CD4-positive, alpha-beta T cell treated with Interleukin-12 subunit alpha and Interleukin-12 subunit beta, for 1 hour (primary cell): Measurements from ENCODE around the gene CYB5D1.
A peak's percentile ranks its signal among the peaks of the same experiment; 100 is the strongest.
"Not testable (repeated sequence)": the region's sequence is repeated elsewhere in the genome, so short reads cannot be mapped to it uniquely, and the experiment has no call there.

ENCODE experiments used
- DNase-seq: peaks from one replicate; pipeline ENCODE4 v3.0.0-alpha.2; 2020

CYB5D1 gene, protein sequence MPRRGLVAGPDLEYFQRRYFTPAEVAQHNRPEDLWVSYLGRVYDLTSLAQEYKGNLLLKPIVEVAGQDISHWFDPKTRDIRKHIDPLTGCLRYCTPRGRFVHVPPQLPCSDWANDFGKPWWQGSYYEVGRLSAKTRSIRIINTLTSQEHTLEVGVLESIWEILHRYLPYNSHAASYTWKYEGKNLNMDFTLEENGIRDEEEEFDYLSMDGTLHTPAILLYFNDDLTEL

GRCh38 chr17:7857713-7858521 is at the start of gene CYB5D1:
Gene CYB5D1 (plus strand): TSS chr17:7858003. CDS start chr17:7858135, 132 bp downstream.
- peak; percentile 94 for DNase-seq

DNA sequence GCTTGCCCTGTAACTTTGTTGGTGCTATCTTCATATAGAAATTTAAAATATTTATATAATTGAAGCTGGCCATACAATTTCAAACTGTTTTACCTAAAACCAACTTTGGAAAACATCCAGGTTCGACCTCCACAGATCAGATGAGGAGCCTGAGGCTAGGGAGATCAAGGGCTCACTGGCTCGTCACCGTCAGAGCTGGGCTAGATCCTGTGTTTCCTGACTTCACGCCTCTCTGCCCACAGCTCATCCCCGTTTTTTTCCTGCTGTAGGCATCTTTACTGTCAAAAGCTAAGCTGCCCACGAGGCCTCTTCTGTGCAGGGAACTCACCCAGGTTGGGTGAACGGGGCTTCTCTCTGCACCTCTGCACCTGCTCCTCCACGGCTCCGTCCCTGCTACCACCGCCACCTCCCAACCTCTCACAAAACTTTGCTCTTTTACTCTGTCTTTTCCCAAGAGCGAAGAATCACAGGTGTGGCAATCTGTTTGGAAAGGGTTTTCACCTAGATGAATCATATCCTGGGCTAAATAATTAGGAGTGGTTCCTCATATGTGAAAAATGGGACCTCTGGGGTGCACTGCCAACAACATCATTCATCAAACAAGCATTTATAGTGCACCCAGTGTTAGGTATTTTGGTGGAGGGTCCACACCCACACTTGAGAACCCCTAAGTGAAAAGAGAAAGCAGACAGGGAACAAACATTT is 48.6 kb upstream of the CYB5D1 start:
- DNase-seq, result no peak

GRCh38 chr17:7809791-7810343 is 47.9 kb upstream of the CYB5D1 start:
- DNase-seq, result not testable (repeated sequence)

DNA sequence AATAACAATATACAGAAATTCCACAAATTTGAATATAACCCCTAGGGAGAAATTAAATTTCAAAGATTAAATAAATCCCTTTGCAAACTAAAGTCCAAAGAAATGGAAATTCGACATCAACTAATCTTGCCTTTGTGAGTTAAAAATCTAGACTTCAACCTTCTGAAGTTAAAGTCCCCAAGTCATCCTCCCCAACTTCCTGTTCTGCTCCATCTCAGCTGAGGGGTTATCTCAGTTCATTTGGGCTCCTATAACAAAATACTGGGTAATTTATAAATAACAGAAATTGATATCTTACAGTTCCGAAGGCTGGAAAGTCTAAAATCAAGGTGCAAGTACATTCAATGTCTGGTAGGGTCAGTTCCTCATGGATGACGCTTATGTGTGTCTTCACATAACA is 46.6 kb upstream of the CYB5D1 start:
- no peak for DNase-seq

GRCh38 chr17:7814969-7815368 is 42.8 kb upstream of the CYB5D1 start:
- DNase-seq, result no peak

DNA sequence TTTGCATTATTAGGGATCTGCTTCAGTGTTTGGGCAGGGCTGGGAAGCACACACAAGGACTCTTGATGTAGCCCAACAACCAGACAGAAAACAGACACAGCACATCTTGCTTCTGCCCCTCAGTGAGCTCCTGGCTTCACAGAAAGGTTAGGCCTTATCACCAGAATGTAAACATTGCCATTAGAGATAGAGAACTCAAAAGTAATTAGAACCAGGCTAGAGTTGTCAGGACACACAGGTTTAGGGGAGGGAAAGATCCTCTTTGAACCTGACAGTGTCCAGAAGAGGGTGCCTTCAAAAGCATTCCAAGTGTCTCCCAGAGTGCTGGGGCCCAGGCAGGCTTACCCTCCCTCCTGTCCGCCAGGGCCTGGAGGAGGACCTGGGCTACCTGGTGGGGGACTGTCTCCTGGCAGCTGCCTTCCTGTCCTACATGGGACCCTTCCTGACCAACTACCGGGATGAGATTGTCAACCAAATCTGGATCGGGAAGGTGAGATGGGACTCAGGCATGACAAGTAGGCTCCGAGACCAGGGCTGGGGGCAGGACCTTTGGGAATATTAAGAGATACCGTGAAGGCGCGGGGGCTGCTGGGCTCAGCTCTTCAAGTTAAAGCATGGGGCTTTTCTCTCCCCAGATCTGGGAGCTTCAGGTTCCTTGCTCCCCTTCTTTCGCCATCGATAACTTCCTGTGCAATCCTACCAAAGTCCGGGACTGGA is 40.7 kb upstream of the CYB5D1 start:
- no peak for DNase-seq

GRCh38 chr17:7817643-7817964 is 40.2 kb upstream of the CYB5D1 start:
- no peak for DNase-seq

GRCh38 chr17:7818026-7818425 is 39.8 kb upstream of the CYB5D1 start:
- DNase-seq, result no peak

DNA sequence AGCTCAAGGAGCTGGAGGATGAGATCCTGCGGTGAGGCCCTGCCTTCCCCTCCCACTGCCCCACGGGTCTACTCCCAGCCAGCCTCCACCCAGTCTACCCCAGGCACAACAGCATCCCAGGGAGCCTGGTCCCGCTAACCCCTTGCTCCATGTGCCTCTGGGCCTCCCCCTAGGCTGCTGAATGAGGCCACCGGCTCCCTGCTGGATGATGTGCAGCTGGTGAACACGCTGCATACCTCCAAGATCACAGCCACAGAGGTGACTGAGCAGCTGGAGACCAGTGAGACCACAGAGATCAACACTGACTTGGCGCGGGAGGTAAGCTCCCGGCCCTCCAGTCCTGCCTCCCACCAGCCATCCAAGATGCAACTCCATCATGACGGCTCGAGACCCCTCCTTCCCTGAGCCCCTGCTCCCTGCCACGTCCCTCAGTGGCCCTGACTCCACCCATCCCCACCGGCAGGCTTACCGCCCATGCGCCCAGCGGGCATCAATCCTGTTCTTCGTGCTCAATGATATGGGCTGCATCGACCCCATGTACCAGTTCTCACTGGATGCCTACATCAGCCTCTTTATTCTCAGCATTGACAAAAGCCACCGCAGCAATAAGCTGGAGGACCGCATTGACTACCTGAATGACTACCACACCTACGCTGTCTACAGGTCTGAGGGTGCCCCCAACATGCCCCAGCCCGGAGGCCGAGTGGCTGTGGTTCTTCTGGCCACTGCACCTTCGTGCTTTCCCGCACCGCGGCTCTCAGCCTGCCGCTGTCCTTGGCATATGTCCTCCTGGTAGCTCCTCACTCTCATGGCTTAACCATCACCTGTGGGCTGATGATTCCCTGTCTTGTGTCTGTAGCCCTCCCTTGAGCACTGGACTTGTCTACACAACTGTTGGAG is 38.8 kb upstream of the CYB5D1 start:
- DNase-seq, result no peak

DNA sequence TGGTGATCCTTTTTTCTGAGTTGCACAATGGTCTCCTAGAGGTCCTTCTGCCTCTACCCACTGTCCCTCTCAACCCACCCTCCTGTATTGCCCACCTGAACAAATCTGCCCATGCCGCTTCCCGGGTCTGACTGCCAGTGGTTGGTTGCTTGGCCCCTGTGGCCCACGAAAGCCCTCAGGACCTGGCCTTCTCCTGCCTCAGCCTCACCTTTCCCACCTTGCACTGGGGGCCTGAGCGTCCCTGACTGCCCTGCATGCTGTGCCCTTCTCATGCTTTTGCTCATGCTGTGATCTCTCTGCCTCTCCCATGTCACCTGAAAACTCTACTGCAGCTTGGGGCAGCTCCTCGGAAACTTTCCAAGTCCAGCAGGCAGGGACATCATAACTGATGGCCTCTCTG is 37.6 kb upstream of the CYB5D1 start:
- no peak for DNase-seq

DNA sequence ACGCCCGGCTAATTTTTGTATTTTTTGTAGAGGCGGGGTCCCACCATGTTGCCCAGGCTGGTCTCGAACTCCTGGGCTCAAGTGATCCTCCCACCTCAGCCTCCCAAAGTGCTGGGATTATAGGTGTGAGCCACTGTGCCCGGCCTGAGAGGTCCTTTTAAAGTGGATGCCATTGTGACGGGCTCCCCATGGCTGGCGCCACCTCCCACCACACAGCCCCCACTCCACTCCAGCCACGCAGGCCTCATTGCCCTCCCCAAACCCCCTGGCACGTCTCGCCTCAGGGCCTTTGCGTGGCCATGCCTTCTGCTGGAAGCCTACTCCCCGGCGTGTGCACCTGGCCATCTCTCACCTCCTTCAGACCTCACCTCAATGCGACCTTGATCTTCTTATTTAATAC is 35.7 kb upstream of the CYB5D1 start:
- DNase-seq, result no peak

DNA sequence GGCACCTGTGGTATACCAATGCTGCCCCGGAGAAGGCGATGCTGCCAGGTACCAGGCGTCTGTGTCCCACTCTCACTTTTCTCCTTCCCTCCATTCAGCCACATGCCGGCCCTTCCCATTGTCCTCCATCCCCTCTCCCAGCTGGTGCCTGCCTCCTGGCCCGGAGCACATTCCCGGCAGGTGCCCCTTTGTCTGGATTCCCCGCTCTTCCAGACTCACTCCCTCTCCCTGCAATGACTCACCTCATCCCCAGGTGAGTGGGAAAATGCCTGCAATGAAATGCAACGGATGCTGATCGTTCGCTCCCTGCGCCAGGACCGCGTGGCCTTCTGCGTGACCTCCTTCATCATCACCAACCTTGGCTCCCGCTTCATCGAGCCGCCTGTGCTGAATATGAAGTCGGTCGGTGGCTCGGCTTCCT is 34.2 kb upstream of the CYB5D1 start:
- DNase-seq, result no peak

GRCh38 chr17:7824021-7824924 is 33.5 kb upstream of the CYB5D1 start:
- DNase-seq, result no peak

DNA sequence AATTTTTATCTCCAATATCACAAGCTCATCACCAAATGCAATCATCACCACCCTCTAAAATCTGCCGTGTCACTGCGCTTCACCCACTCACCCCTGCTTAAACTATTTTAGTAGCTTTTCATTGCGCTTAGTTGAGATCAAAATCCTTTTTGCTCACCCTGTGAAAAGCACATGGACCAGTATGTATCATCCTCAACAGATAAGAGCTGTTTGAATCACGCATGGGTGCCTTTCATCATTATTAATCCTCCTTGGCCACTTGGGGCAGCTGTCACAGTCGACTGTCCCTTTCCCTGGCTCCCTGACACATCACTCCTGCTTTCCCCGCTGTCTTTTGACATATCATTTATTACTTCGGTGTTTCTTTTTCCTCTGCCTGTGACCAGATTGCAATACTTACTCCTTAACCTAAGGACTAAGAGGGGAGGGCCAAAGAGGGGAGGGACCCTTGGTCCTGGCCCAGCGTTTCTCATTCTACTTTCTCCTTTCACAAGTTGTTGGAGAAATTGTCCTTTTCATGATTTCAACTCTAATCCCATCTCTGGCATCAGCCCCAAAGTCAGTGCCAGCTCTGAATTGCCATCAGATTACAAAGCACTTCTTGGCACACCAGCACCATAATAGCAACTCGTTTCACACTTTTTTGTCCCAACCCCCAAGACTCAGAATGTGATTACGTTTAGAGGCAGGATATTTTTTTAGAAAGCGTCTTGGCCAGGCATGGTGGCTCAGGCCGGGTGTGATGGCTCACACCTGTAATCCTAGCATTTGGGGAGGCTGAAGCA is 32.4 kb upstream of the CYB5D1 start:
- no peak for DNase-seq

DNA sequence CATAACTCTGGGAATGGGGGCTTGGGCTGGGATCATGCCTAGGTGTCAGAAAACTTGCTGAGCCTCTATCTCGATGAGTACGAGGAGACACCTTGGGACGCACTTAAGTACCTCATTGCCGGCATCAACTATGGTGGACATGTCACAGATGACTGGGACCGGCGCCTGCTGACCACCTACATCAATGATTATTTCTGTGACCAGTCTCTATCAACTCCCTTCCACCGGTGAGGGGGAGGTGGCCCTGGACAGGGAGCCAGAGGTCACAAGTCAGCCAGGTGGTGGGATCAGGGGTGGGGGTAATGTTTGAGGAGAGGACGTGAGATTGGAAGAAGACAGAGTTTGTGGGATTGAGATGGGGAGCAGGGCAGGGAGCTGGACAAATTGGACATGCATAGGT is 27.2 kb upstream of the CYB5D1 start:
- no peak for DNase-seq

DNA sequence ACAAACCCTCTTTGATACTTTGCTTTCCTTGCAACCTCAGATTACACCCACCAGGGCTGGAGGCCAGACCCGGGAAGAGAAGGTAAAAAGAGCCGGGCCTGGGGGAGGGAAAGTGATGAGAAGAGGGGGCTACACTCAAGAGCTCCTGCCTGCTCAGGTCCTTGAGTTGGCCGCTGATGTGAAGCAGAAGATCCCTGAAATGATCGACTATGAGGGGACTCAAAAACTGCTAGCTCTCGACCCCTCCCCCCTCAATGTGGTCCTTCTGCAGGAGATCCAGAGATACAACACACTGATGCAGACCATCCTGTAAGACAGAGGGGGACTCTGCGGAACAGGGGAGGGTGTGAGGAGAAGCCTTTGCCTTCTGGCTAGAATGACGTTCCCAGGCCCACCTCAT is 26.6 kb upstream of the CYB5D1 start:
- DNase-seq, result no peak

- no peak for DNase-seq
Observed at GRCh38 chr17:7832431-7832830, 25.4 kb upstream of the CYB5D1 start.

- no peak for DNase-seq
Observed at GRCh38 chr17:7833011-7833794, 24.6 kb upstream of the CYB5D1 start.
